T-helper 2 cell treated with Interferon-gamma antibody and Interleukin-4, amounts not matched to agents 5 μg/mL and 100 μg/mL, for 36 hours (primary cell): ENCODE data around the gene EPS8L1.
A peak's percentile ranks its signal among the peaks of the same experiment; 100 is the strongest.
"Not testable (repeated sequence)": the region's sequence is repeated elsewhere in the genome, so short reads cannot be mapped to it uniquely, and the experiment has no call there.

ENCODE experiments used
- DNase-seq: peaks from one replicate; pipeline ENCODE4 v3.0.0; 2021; ENCODE audit warnings: low spot score
- H3K27ac Mint-ChIP-seq: one replicate; pipeline ENCODE4 v1.8.0; 2021; ENCODE audit warnings: mild to moderate bottlenecking, mixed read lengths
- H3K27me3 Mint-ChIP-seq: one replicate; pipeline ENCODE4 v1.8.0; 2021; ENCODE audit warnings: low read depth, mixed read lengths
- H3K36me3 Mint-ChIP-seq: one replicate; pipeline ENCODE4 v1.8.0; 2021; ENCODE audit warnings: low read depth, mixed read lengths
- H3K4me1 Mint-ChIP-seq: one replicate; pipeline ENCODE4 v1.8.0; 2021; ENCODE audit warnings: low read depth, mixed read lengths
- H3K4me3 Mint-ChIP-seq: one replicate; pipeline ENCODE4 v1.8.0; 2022; ENCODE audit warnings: mild to moderate bottlenecking, moderate library complexity, mixed read lengths
- H3K9me3 Mint-ChIP-seq: one replicate; pipeline ENCODE4 v1.8.0; 2021; ENCODE audit warnings: mixed read lengths

Gene EPS8L1

GRCh38 chr19:55063492-55063843, 12.2 kb upstream of the EPS8L1 start:
- Mint-ChIP-seq H3K9me3 (no peaks in the 10 kb centered on the region), H3K4me3 (no peak overlapping the region), H3K36me3 (peaks cover 12% of the 10 kb centered on the region), H3K4me1 (peaks cover 6% of the 10 kb centered on the region), H3K27ac (no peak overlapping the region), H3K27me3 (peaks cover 32% of the 10 kb centered on the region)
- DNase-seq = no peak

- not testable (repeated sequence) for H3K27ac Mint-ChIP-seq, H3K9me3 Mint-ChIP-seq, DNase-seq, H3K36me3 Mint-ChIP-seq, H3K4me3 Mint-ChIP-seq
- Mint-ChIP-seq H3K27me3 (peaks cover 49% of the 10 kb centered on the region), H3K4me1 (peaks cover 14% of the 10 kb centered on the region)
Measured at GRCh38 chr19:55065516-55065915, 10.2 kb upstream of the EPS8L1 start.

DNA sequence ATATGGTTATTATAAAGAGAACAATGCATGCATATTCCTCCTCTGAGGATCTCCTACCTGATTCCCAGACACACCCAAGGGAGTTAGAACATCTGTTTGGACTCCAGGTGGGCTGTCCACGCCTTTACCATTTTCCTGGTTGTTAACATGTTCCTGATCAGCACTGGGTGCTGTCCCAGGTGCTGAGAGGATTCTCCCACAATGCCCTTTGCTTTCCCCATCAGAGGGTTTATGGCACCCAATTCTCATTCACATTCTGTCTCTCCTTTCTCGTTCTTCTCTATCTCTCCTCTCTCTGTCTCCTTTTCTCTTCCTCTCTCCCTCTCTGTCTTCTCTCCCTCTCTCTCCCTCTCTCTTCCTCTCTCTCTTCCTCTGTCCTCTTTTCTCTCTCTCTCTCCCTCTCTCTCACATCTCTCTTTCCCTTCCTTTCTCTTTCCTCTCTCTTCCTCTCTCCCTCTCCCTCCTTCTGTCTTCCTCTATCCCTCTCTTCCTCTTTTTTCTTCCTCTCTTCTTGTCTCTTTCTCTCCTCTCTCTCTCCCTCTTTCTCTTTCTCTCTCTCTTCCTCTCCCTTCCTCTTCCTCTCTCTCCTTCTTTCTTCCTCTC, 9.5 kb upstream of the EPS8L1 start:
- Mint-ChIP-seq H3K4me3 (no peak overlapping the region), H3K36me3 (no peaks in the 10 kb centered on the region), H3K27ac (no peak overlapping the region), H3K9me3 (no peaks in the 10 kb centered on the region), H3K27me3 (peaks cover 51% of the 10 kb centered on the region), H3K4me1 (peaks cover 15% of the 10 kb centered on the region)
- DNase-seq = no peak

DNA sequence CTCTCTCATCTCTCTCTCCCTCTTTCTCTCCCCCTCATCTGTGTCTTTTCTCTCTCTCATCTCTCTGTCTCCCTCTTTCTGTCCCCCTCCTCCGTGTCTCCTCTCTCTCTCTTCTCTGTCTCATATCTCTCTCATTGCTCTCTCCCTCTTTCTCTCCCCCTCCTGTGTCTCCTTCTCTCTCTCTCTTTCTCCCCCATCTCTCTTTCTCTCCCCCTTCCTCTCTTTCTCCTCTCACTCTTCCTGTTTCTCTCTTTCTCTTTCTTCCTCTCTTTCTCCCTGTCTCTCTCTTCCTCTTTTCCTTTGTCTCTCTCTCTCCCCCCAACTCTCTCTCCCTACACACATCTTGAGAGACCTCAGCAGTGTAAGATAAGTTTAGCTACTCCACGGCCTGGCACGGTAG, 7.8 kb upstream of the EPS8L1 start:
- no peak overlapping the region for H3K4me3 Mint-ChIP-seq
- H3K9me3 Mint-ChIP-seq = no peaks in the 10 kb centered on the region
- no peak for DNase-seq
- peaks cover 57% of the 10 kb centered on the region for H3K27me3 Mint-ChIP-seq
- H3K4me1 Mint-ChIP-seq = peaks cover 9% of the 10 kb centered on the region
- H3K27ac Mint-ChIP-seq = no peak overlapping the region
- no peaks in the 10 kb centered on the region for H3K36me3 Mint-ChIP-seq

- H3K4me3 Mint-ChIP-seq = peak overlapping the region; percentile 30
- no peaks in the 10 kb centered on the region for H3K9me3 Mint-ChIP-seq
- H3K36me3 Mint-ChIP-seq = no peaks in the 10 kb centered on the region
- H3K4me1 Mint-ChIP-seq = peaks cover 9% of the 10 kb centered on the region
- H3K27ac Mint-ChIP-seq = no peak overlapping the region
- H3K27me3 Mint-ChIP-seq = peaks cover 52% of the 10 kb centered on the region
- no peak for DNase-seq
Measured at GRCh38 chr19:55068950-55069864, 6.5 kb upstream of the EPS8L1 start.

- Mint-ChIP-seq H3K4me3 (no peak overlapping the region), H3K36me3 (no peaks in the 10 kb centered on the region), H3K27me3 (peaks cover 52% of the 10 kb centered on the region), H3K4me1 (peaks cover 9% of the 10 kb centered on the region), H3K27ac (no peak overlapping the region), H3K9me3 (no peaks in the 10 kb centered on the region)
- DNase-seq = no peak
Measured at GRCh38 chr19:55069865-55070197, 5.8 kb upstream of the EPS8L1 start.

GRCh38 chr19:55070466-55071128, 5.1 kb upstream of the EPS8L1 start:
- Mint-ChIP-seq H3K4me1 (peaks cover 9% of the 10 kb centered on the region), H3K27ac (no peak overlapping the region), H3K4me3 (no peak overlapping the region), H3K36me3 (no peaks in the 10 kb centered on the region), H3K9me3 (no peaks in the 10 kb centered on the region), H3K27me3 (peaks cover 52% of the 10 kb centered on the region)
- no peak for DNase-seq

GRCh38 chr19:55071129-55071502, 4.6 kb upstream of the EPS8L1 start:
- DNase-seq = no peak
- Mint-ChIP-seq H3K27ac (no peak overlapping the region), H3K4me1 (peaks cover 9% of the 10 kb centered on the region), H3K27me3 (peaks cover 48% of the 10 kb centered on the region), H3K9me3 (no peaks in the 10 kb centered on the region), H3K36me3 (no peaks in the 10 kb centered on the region), H3K4me3 (no peak overlapping the region)

- Mint-ChIP-seq H3K27ac (no peak overlapping the region), H3K36me3 (no peaks in the 10 kb centered on the region), H3K4me3 (no peak overlapping the region), H3K9me3 (no peaks in the 10 kb centered on the region), H3K4me1 (peaks cover 9% of the 10 kb centered on the region), H3K27me3 (peaks cover 40% of the 10 kb centered on the region)
- DNase-seq = no peak
Measured at GRCh38 chr19:55071913-55072312, 3.8 kb upstream of the EPS8L1 start.

DNA sequence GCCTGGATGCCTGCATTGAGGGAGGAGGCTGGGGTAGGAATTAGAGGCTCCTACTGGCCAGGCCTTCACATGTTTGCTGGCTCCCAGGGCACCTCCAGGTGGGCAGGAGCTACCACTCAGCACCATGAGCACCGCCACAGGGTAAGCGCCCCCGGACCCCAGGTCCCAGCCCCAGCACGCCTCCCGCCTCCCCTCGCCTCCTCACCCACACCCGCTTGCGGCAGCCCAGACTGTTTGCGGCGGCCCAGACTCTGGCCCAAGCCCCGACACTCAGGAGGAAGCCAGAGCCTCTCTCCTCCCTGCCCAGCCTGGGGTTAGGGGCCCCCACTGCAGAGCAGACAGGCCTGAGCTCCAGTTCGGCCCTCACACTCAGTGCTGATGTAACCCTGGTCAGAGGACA, 652 bp downstream of the EPS8L1 start:
- peaks cover 14% of the 10 kb centered on the region for H3K4me1 Mint-ChIP-seq
- DNase-seq = no peak
- no peak overlapping the region for H3K4me3 Mint-ChIP-seq
- no peaks in the 10 kb centered on the region for H3K9me3 Mint-ChIP-seq
- peaks cover 3% of the 10 kb centered on the region for H3K36me3 Mint-ChIP-seq
- peaks cover 6% of the 10 kb centered on the region for H3K27me3 Mint-ChIP-seq
- H3K27ac Mint-ChIP-seq = no peak overlapping the region

DNA sequence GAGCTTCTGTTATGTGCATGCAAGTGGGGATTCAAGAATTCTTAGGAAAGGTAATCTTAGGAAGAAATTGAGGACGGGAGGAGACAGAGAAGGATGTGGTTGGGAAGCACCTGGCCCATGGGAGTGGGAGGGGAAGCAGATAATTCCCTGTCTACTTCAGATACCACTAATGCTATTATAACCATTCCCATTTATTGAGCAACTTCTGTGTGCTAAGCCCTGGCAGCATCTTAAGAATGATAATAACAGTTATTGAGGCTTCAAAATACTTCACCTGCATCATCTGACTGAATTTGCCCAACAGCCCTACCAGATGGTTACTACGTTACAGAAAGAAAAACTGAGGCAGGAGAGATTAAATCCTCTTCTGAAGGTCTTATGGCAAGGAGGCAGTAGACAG, 1.4 kb downstream of the EPS8L1 start:
- H3K27me3 Mint-ChIP-seq = peaks cover 3% of the 10 kb centered on the region
- DNase-seq = no peak
- peaks cover 3% of the 10 kb centered on the region for H3K36me3 Mint-ChIP-seq
- no peak overlapping the region for H3K4me3 Mint-ChIP-seq
- H3K4me1 Mint-ChIP-seq = peaks cover 15% of the 10 kb centered on the region
- H3K9me3 Mint-ChIP-seq = no peaks in the 10 kb centered on the region
- H3K27ac Mint-ChIP-seq = no peak overlapping the region

GRCh38 chr19:55078996-55079395, 3.3 kb downstream of the EPS8L1 start:
- peak overlapping the region; percentile 53 for H3K27ac Mint-ChIP-seq
- DNase-seq = no peak
- H3K4me1 Mint-ChIP-seq = peaks cover 17% of the 10 kb centered on the region
- peaks cover 18% of the 10 kb centered on the region for H3K27me3 Mint-ChIP-seq
- H3K9me3 Mint-ChIP-seq = no peaks in the 10 kb centered on the region
- peaks cover 3% of the 10 kb centered on the region for H3K36me3 Mint-ChIP-seq
- peak overlapping the region; percentile 52 for H3K4me3 Mint-ChIP-seq

DNA sequence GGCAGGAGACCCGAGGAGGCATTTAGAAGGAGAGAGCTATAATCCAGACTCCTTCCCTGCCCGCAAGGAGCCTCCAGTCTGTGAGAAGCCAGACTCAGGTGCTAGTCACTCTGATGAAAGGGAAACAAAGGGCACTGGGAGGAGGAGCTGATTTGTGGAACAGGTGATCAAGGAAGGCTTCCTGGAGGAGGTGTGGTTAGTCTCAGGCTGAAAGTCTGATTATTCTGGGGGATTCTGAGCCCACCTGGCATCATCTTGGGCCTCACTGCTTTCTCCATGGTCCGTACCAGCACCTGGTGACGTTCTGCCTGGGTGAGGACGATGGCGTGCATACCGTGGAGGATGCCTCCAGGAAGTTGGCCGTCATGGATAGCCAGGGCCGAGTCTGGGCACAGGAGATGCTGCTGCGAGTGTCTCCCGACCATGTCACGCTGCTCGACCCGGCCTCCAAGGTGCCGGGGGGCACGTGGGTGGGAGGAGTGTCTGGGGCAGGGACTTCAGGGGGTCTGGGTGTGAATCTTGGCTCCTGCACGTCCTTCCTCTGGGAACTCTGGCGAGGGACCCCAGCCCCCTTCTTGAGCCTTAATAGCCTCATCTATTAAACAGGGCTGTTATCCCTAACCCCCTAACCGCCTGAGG, 3.9 kb downstream of the EPS8L1 start:
- H3K4me3 Mint-ChIP-seq = peak overlapping the region; percentile 76
- no peaks in the 10 kb centered on the region for H3K9me3 Mint-ChIP-seq
- H3K27ac Mint-ChIP-seq = peak overlapping the region; percentile 92

More for the DNA sequence above, 3.9 kb downstream of the EPS8L1 start:
- Mint-ChIP-seq H3K36me3 (peaks cover 3% of the 10 kb centered on the region), H3K4me1 (peaks cover 17% of the 10 kb centered on the region), H3K27me3 (peaks cover 21% of the 10 kb centered on the region)
- no peak for DNase-seq
